Heart right ventricle (tissue), 16 donors: ENCODE data around the gene EML4. TPM values are rescaled to one million over a fixed set of nuclear protein-coding genes. Genes with fewer than 3 reads are reported as not detected.
"Not testable (repeated sequence)": the region's sequence is repeated elsewhere in the genome, so short reads cannot be mapped to it uniquely, and the experiment has no call there.

Source experiments
- ATAC-seq, 8 donors: fragments of 200-7000 bp; cut with Tn5 transposase; one replicate each; pipeline ENCODE4 v1.9.1; 2020; ENCODE audit warnings: mild to moderate bottlenecking in 8 of 8, moderate library complexity in 8 of 8, moderate number of reproducible peaks in 1 of 8
- DNase-seq, 2 donors: peaks; one replicate each; pipeline ENCODE4 v3.0.0-alpha.2; 2020
- H3K27ac ChIP-seq, 10 donors: fragments of 200-600 bp; sonication (generic) in 2 of 10; one replicate each; pipeline versions ENCODE4 v1.5.0 to v1.8.0; 2020 to 2022; ENCODE audit warnings: mild to moderate bottlenecking in 3 of 10
- H3K27me3 ChIP-seq, 7 donors: fragments of 200-600 bp; one replicate each; pipeline ENCODE4 v1.8.0; 2021 to 2022; ENCODE audit warnings: mild to moderate bottlenecking in 2 of 7
- H3K36me3 ChIP-seq, 9 donors: fragments of 200-600 bp; sonication (generic) in 1 of 9; one replicate each; pipeline versions ENCODE4 v1.5.0 to v1.8.0; 2020 to 2022; ENCODE audit warnings: mild to moderate bottlenecking in 2 of 9
- H3K4me1 ChIP-seq, 9 donors: fragments of 200-600 bp; sonication (generic) in 1 of 9; one replicate each; pipeline versions ENCODE4 v1.5.0 to v1.8.0; 2020 to 2022; ENCODE audit warnings: mild to moderate bottlenecking in 4 of 9
- H3K4me3 ChIP-seq, 10 donors: fragments of 200-600 bp; sonication (generic) in 2 of 10; one replicate each; pipeline versions ENCODE4 v1.5.0 to v1.8.0; 2020 to 2022; ENCODE audit warnings: mild to moderate bottlenecking in 7 of 10, moderate library complexity in 2 of 10
- H3K9me3 ChIP-seq, 11 donors: fragments of 200-600 bp in 10 of 11; sonication (generic) in 2 of 11; one replicate each; pipeline versions ENCODE4 v1.5.0 to v1.8.0; 2013 to 2022; ENCODE audit warnings: mild to moderate bottlenecking in 2 of 11, control low read depth in 1 of 11, moderate library complexity in 1 of 11
- CTCF ChIP-seq, 9 donors: fragments of 200-600 bp; sonication (generic) in 2 of 9; IDR thresholded peaks; one replicate each; pipeline versions ENCODE4 v1.5.0 to v1.8.0; 2021 to 2022; ENCODE audit warnings: antibody characterized with exemption in 9 of 9, mild to moderate bottlenecking in 5 of 9, moderate library complexity in 1 of 9
- WGBS, 2 donors: extraction: QIAGEN DNeasy Blood & Tissue Kit; methylation state at CpG; one replicate each; pipeline ENCODE4 v1.1.7; 2013; ENCODE audit warnings: inconsistent platforms in 1 of 2; 5-methylcytosine and 5-hydroxymethylcytosine counted together
- intact Hi-C, 10 donors: fragments of 100-400 bp; cut with DNase I; formaldehyde crosslinking; loops; one replicate each; pipeline versions ENCODE4 v1.11.1 to v1.14.2; 2022
- polyA plus RNA-seq, 2 donors: library from polyadenylated mRNA; stranded (reverse); fragments of 200-250 nt; gene quantifications; one replicate each; pipeline ENCODE4 v1.2.3, GENCODE V29; 2013
- total RNA-seq, 10 donors: library from RNA; stranded (reverse); fragmentation: NEBNext Ultra II Directional in 3 of 10; extraction: Animal tissue kit (Norgen Biotek cat#: 25700) in 3 of 10; gene quantifications; one replicate each; pipeline versions ENCODE4 v1.2.1 to v1.2.4, GENCODE V29; 2021 to 2023
- donor health status: Arrhythmogenic right ventricular cardiomyopathy.
- donor health status: ischemic (EF 13 %, LVEDD 7.1; RV severe dilation, severe dysfunction).
- donor health status: healthy with polysubstance abuse.
- donor health status: DM: no; HTN: yes; CAD: no.
- donor health status: DM: no; HTN: no; CAD: no.
- donor health status: ischemic (EF 25% LVEDD 6.9; RV normal size, moderate dysfunction).
- donor health status: ischemic (EF 25% LVEDD 5.7; RV mildly dilated, moderate dysfunction).
- donor health status: healthy.
- donor health status: DM: yes; HTN: yes; CAD: no.
- donor health status: Ischemic cardiomyopathy.
- donor health status: ischemic (EF 35%, LVEDD 5.7; RV mildly dilated, moderate dysfunction).
- donor health status: nonischemic (EF 11% LVEDD 7.7; RV severe dilation, severe dysfunction).
- donor health status: DM: yes; HTN: yes; CAD: no.
- donor health status: PGD.
- donor health status: ischemic (EF 29% LVEDD 5.4; RV normal size, mild dysfunction).
- donor health status: nonischemic (EF 23%, LVEDD 6.1; RV moderate dilation, normal function).

The EML4 gene
- total and polyA plus RNA-seq, 12 donors, result 2.9 to 17.2 (median 5.8) TPM

GRCh38 chr2:42333579-42333978, 164.4 kb downstream of the EML4 start:
- Histone ChIP-seq H3K27me3 (no peaks in the 10 kb centered on the region), H3K4me1 (no peaks in the 10 kb centered on the region), H3K36me3 (peaks cover 0 to 97% (median 40%) of the 10 kb centered on the region in 9 donors), H3K4me3 (no peak overlapping the region), H3K27ac (no peak overlapping the region), H3K9me3 (no peaks in the 10 kb centered on the region)
- no peak for TF ChIP-seq CTCF (IDR thresholded peaks at IDR 0.05)
- no peak for DNase-seq
- no peak for ATAC-seq
- intact Hi-C loops, result loop anchor here in 3 of 10 donors (5.0 to 10.0 kb wide), 2 partner anchors 239 to 241 kb away; no protein-coding TSS in a partner anchor
- WGBS, 2 donors, result 92 to 93% methylated on average over 4 of the region's 4 CpGs

GRCh38 chr2:42334220-42334619, 165.1 kb downstream of the EML4 start:
- no peak for DNase-seq
- WGBS, 2 donors, result 89 to 93% methylated on average over 3 of the region's 3 CpGs
- no peak for ATAC-seq
- Histone ChIP-seq H3K4me1 (no peaks in the 10 kb centered on the region), H3K4me3 (no peak overlapping the region), H3K36me3 (peaks cover 0 to 94% (median 40%) of the 10 kb centered on the region in 9 donors), H3K9me3 (no peaks in the 10 kb centered on the region), H3K27ac (no peak overlapping the region), H3K27me3 (no peaks in the 10 kb centered on the region)
- no peak for TF ChIP-seq CTCF (IDR thresholded peaks at IDR 0.05)
- intact Hi-C loops, result loop anchor here in 3 of 10 donors (5.0 to 10.0 kb wide), 2 partner anchors 239 to 242 kb away; no protein-coding TSS in a partner anchor

GRCh38 chr2:42334865-42335264, 165.7 kb downstream of the EML4 start:
- H3K36me3 ChIP-seq, result peaks cover 0 to 88% (median 36%) of the 10 kb centered on the region in 9 donors
- intact Hi-C loops, result loop anchor here in 3 of 10 donors (5.0 to 10.0 kb wide), 2 partner anchors 240 to 243 kb away; no protein-coding TSS in a partner anchor
- not testable (repeated sequence) for H3K4me1 ChIP-seq, H3K4me3 ChIP-seq, H3K9me3 ChIP-seq, DNase-seq, H3K27ac ChIP-seq, ATAC-seq, H3K27me3 ChIP-seq
- 97 to 99% methylated on average over 6 of the region's 6 CpGs for WGBS, 2 donors

- Histone ChIP-seq H3K27ac (no peak overlapping the region), H3K9me3 (no peaks in the 10 kb centered on the region), H3K36me3 (peaks cover 0 to 88% (median 33%) of the 10 kb centered on the region in 9 donors), H3K4me1 (no peaks in the 10 kb centered on the region), H3K4me3 (no peak overlapping the region), H3K27me3 (no peaks in the 10 kb centered on the region)
- no peak for TF ChIP-seq CTCF (IDR thresholded peaks at IDR 0.05)
- WGBS, 2 donors, result 98% methylated on average over 10 of the region's 10 CpGs
- ATAC-seq, result no peak
- DNase-seq, result no peak
- intact Hi-C loops, result loop anchor here in 2 of 10 donors (10.0 kb wide), 1 partner anchor 241 kb away; no protein-coding TSS in a partner anchor
These were observed 166.5 kb downstream of the EML4 start for GRCh38 chr2:42335514-42336104.
